Breast epithelium (tissue), 4 donors: ENCODE results near the gene TOGARAM1. TPM values are rescaled to one million over a fixed set of nuclear protein-coding genes. Genes with fewer than 3 reads are reported as not detected.

Experiments used
- DNase-seq, 2 donors: peaks; one replicate each; pipeline ENCODE4 v3.0.0-alpha.2; 2019; ENCODE audit warnings: low spot score in 2 of 2
- H3K27ac ChIP-seq, 2 donors: fragments of 200-600 bp; sonication (generic) in 1 of 2; one replicate each; pipeline ENCODE4 v1.5.1; 2016 to 2019; ENCODE audit warnings: mild to moderate bottlenecking in 1 of 2
- H3K27me3 ChIP-seq, 2 donors: fragments of 200-600 bp; sonication (generic) in 1 of 2; one replicate each; pipeline versions ENCODE4 v1.5.1 to v1.6.0; 2017 to 2019; ENCODE audit warnings: control low read depth in 1 of 2, mild to moderate bottlenecking in 1 of 2
- H3K36me3 ChIP-seq: fragments of 200-600 bp; one replicate; pipeline ENCODE4 v1.5.1; 2019
- H3K4me1 ChIP-seq, 2 donors: fragments of 200-600 bp; sonication (generic); one replicate each; pipeline ENCODE4 v1.5.1; 2016 to 2019; ENCODE audit warnings: control low read depth in 1 of 2
- H3K4me3 ChIP-seq, 3 donors: fragments of 200-600 bp; sonication (generic); 1 replicate in 2 of 3; 2 replicates in 1 of 3; pipeline ENCODE4 v1.5.1; 2016 to 2019; ENCODE audit warnings: mild to moderate bottlenecking in 3 of 3, moderate library complexity in 2 of 3
- H3K9me3 ChIP-seq, 2 donors: fragments of 200-600 bp; sonication (generic) in 1 of 2; one replicate each; pipeline ENCODE4 v1.5.1; 2016 to 2019; ENCODE audit warnings: control low read depth in 1 of 2
- POLR2A ChIP-seq: fragments of 450-650 bp; IDR thresholded peaks from one replicate; pipeline ENCODE4 v1.6.1; 2016; ENCODE audit warnings: antibody characterized with exemption, mild to moderate bottlenecking, moderate library complexity
- POLR2AphosphoS5 ChIP-seq, 3 donors: sonication (generic); formaldehyde crosslinking; IDR thresholded peaks; one replicate each; pipeline ENCODE4 v1.6.1; 2017; ENCODE audit warnings: antibody characterized with exemption in 3 of 3
- intact Hi-C: fragments of 100-400 bp; cut with DNase I; formaldehyde crosslinking; loops from one replicate; pipeline ENCODE4 v1.15.1; 2023; ENCODE audit warnings: low total_unique reads
- total RNA-seq, 3 donors: library from RNA; depleted of rRNA; stranded (reverse); fragments of >200 nt; gene quantifications; one replicate each; pipeline ENCODE4 v1.1.0, GENCODE V29; 2016
- TF ChIP-seq, protein P1 (sequence below), 3 donors: fragments of 450-650 bp; IDR thresholded peaks; one replicate each; pipeline ENCODE4 v1.5.1; 2016 to 2017; ENCODE audit warnings: antibody characterized with exemption in 3 of 3, mild to moderate bottlenecking in 3 of 3, moderate library complexity in 3 of 3

The TOGARAM1 gene
- total RNA-seq, 3 donors from 2014 or later: 21.3 to 38.1 (median 22.9) TPM

- intact Hi-C loops: no loop called here
Observed at GRCh38 chr14:45091710-45092109, 129.7 kb downstream of the TOGARAM1 start.

GRCh38 chr14:45094275-45094674 lies 132.3 kb downstream of the TOGARAM1 start:
- peaks cover 5% of the 10 kb centered on the region for H3K36me3 ChIP-seq
- no peaks in the 10 kb centered on the region for H3K9me3 ChIP-seq
- no peak overlapping the region for H3K4me3 ChIP-seq
- intact Hi-C loops: no loop called here
- no peak overlapping the region for H3K27ac ChIP-seq
- no peaks in the 10 kb centered on the region for H3K4me1 ChIP-seq
- no peak for TF ChIP-seq POLR2A
- no peak for TF ChIP-seq POLR2AphosphoS5 (IDR thresholded peaks at IDR 0.05)
- TF ChIP-seq, protein P1, sequence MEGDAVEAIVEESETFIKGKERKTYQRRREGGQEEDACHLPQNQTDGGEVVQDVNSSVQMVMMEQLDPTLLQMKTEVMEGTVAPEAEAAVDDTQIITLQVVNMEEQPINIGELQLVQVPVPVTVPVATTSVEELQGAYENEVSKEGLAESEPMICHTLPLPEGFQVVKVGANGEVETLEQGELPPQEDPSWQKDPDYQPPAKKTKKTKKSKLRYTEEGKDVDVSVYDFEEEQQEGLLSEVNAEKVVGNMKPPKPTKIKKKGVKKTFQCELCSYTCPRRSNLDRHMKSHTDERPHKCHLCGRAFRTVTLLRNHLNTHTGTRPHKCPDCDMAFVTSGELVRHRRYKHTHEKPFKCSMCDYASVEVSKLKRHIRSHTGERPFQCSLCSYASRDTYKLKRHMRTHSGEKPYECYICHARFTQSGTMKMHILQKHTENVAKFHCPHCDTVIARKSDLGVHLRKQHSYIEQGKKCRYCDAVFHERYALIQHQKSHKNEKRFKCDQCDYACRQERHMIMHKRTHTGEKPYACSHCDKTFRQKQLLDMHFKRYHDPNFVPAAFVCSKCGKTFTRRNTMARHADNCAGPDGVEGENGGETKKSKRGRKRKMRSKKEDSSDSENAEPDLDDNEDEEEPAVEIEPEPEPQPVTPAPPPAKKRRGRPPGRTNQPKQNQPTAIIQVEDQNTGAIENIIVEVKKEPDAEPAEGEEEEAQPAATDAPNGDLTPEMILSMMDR (IDR thresholded peaks at IDR 0.05): no peak
- DNase-seq: no peak
- no peaks in the 10 kb centered on the region for H3K27me3 ChIP-seq

More at GRCh38 chr14:45091710-45092109, 129.7 kb downstream of the TOGARAM1 start:
- no peak overlapping the region for H3K27ac ChIP-seq
- DNase-seq: no peak
- TF ChIP-seq, protein P1 (IDR thresholded peaks at IDR 0.05): no peak
- TF ChIP-seq POLR2A (no peak), POLR2AphosphoS5 (IDR thresholded peaks at IDR 0.05) (no peak)
- no peaks in the 10 kb centered on the region for H3K27me3 ChIP-seq
- no peak overlapping the region for H3K4me3 ChIP-seq
- H3K36me3 ChIP-seq: peaks cover 3% of the 10 kb centered on the region
- no peaks in the 10 kb centered on the region for H3K4me1 ChIP-seq
- no peaks in the 10 kb centered on the region for H3K9me3 ChIP-seq

- no peak for TF ChIP-seq POLR2AphosphoS5 (IDR thresholded peaks at IDR 0.05)
- TF ChIP-seq, protein P1 (IDR thresholded peaks at IDR 0.05): no peak
- TF ChIP-seq POLR2A: no peak
- no peak overlapping the region for H3K27ac ChIP-seq
- peaks cover 5% of the 10 kb centered on the region for H3K36me3 ChIP-seq
- H3K4me3 ChIP-seq: no peak overlapping the region
- H3K9me3 ChIP-seq: no peaks in the 10 kb centered on the region
- H3K4me1 ChIP-seq: no peaks in the 10 kb centered on the region
- intact Hi-C loops: no loop called here
- no peak for DNase-seq
- no peaks in the 10 kb centered on the region for H3K27me3 ChIP-seq
Observed at GRCh38 chr14:45095143-45095542, 133.2 kb downstream of the TOGARAM1 start.

DNA sequence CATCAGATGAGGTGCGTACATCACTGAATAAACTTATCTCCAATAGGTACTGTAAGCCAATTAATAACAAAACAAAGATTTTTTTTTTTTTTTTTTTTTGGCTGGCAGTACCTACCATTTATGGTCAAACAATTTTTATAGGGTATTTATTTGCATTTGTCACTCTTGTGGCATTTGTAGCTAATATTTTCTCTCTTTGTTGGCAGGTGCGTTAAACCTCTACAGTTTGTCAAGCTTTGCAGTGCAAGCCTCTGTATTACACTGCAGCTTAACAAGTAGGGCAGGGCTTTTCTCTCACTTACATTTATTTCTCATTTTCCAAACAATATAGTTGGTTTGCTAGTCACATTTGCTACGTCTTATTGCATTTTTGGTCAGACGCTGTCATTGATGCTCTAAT lies 134.2 kb downstream of the TOGARAM1 start:
- no peaks in the 10 kb centered on the region for H3K4me1 ChIP-seq
- no peaks in the 10 kb centered on the region for H3K9me3 ChIP-seq
- H3K27me3 ChIP-seq: no peaks in the 10 kb centered on the region
- no peak overlapping the region for H3K27ac ChIP-seq
- H3K4me3 ChIP-seq: no peak overlapping the region
- intact Hi-C loops: no loop called here
- TF ChIP-seq, protein P1 (IDR thresholded peaks at IDR 0.05): no peak
- no peak for TF ChIP-seq POLR2A
- no peak for DNase-seq
- peaks cover 5% of the 10 kb centered on the region for H3K36me3 ChIP-seq

DNA sequence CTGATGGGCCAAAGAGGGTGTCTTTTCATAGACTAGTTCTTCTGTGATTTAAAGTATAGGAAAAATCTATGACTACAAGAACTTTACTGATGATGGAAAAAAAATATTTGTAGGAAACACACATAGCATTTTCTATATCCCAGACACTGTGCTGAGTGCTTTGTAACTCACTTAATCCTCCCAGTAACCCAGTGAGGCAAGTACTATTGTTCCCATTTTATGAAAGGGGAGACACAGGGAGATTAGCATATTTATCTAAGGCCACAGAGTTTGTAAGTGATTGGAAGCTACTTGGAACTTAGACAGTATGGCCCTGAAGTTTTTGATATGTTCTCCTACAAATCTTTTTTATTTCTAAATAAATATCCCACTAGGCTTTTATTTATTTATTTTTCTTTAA lies 141.8 kb downstream of the TOGARAM1 start:
- Histone ChIP-seq H3K27ac (no peak overlapping the region), H3K4me1 (no peaks in the 10 kb centered on the region), H3K27me3 (no peaks in the 10 kb centered on the region), H3K9me3 (no peaks in the 10 kb centered on the region), H3K4me3 (no peak overlapping the region), H3K36me3 (no peaks in the 10 kb centered on the region)
- no peak for TF ChIP-seq POLR2AphosphoS5 (IDR thresholded peaks at IDR 0.05)
- TF ChIP-seq, protein P1 (IDR thresholded peaks at IDR 0.05): no peak
- no peak for TF ChIP-seq POLR2A
- no peak for DNase-seq
- intact Hi-C loops: no loop called here
